K562 (cell line): ENCODE results near the gene CFAP221. TPM values are rescaled to one million over a fixed set of nuclear protein-coding genes. Genes with fewer than 3 reads are reported as not detected.

Source experiments
- CGGBP1 ChIP-seq: fragments of 250-450 bp; sonication (Bioruptor Pico); IDR thresholded peaks from 2 replicates; pipeline ENCODE4 v1.9.0; 2021; ENCODE audit warnings: mild to moderate bottlenecking
- ESRRB ChIP-seq: fragments of 250-450 bp; sonication (Bioruptor Pico); IDR thresholded peaks from 2 replicates; pipeline ENCODE4 v1.5.0; 2020; ENCODE audit warnings: mild to moderate bottlenecking, moderate library complexity, borderline replicate concordance
- JUN ChIP-seq, 2 experiments: sonication (generic) in 1 of 2; formaldehyde crosslinking in 1 of 2; IDR thresholded peaks; 2 replicates each; pipeline versions ENCODE4 v1.6.1 to v1.8.0; 2012 to 2022; ENCODE audit warnings: borderline replicate concordance in 2 of 2, mild to moderate bottlenecking in 2 of 2, improper control_type of control experiment in 1 of 2, low read depth in 1 of 2, low read length in 1 of 2, missing genetic modification reagents in 1 of 2
- KAT2B ChIP-seq: IDR thresholded peaks from one replicate; pipeline ENCODE4 v1.6.1; 2012; ENCODE audit warnings: low read depth, mild to moderate bottlenecking, control low read depth, inconsistent platforms, low read length, moderate library complexity
- KAT7 ChIP-seq: sonication (generic); formaldehyde crosslinking; IDR thresholded peaks from 2 replicates; pipeline ENCODE4 v1.8.0; 2022; ENCODE audit warnings: missing genetic modification reagents, mild to moderate bottlenecking, borderline replicate concordance
- KHSRP ChIP-seq: fragments of 450-650 bp; IDR thresholded peaks from 2 replicates; pipeline ENCODE4 v1.6.1; 2017
- LCOR ChIP-seq: sonication (generic); formaldehyde crosslinking; IDR thresholded peaks from 2 replicates; pipeline ENCODE4 v1.8.0; 2022; ENCODE audit warnings: mild to moderate bottlenecking, missing genetic modification reagents
- LEF1 ChIP-seq: fragments of 450-650 bp; IDR thresholded peaks from 2 replicates; pipeline ENCODE4 v1.6.1; 2016; ENCODE audit warnings: mild to moderate bottlenecking
- MNT ChIP-seq, 2 experiments: fragments of 450-650 bp; conservative IDR thresholded peaks; 2 replicates each; pipeline ENCODE4 v1.6.1; 2017; ENCODE audit warnings: mild to moderate bottlenecking in 2 of 2, moderate library complexity in 2 of 2
- POLR2B ChIP-seq: fragments of 450-650 bp; IDR thresholded peaks from 2 replicates; pipeline ENCODE4 v1.6.1; 2018; ENCODE audit warnings: low read depth; ENCODE audit not compliant: partially characterized antibody
- PTTG1 ChIP-seq: fragments of 450-650 bp; IDR thresholded peaks from 2 replicates; pipeline ENCODE4 v1.6.1; 2016; ENCODE audit warnings: low read depth, mild to moderate bottlenecking, missing genetic modification characterization, missing compliant biosample characterization
- RBM39 ChIP-seq: fragments of 200-400 bp; formaldehyde crosslinking; optimal IDR thresholded peaks from 2 replicates; pipeline ENCODE3; 2018; ENCODE audit warnings: low read depth, low read length
- SIN3B ChIP-seq: fragments of 450-650 bp; IDR thresholded peaks from 2 replicates; pipeline ENCODE4 v1.6.1; 2017; ENCODE audit warnings: low read depth, mild to moderate bottlenecking, moderate library complexity
- SREBF1 ChIP-seq: fragments of 150-350 bp; IDR thresholded peaks from 2 replicates; pipeline ENCODE4 v1.6.1; 2014; ENCODE audit warnings: antibody characterized with exemption, low read depth, low read length, borderline replicate concordance
- TEAD4 ChIP-seq, 2 experiments: sonication (generic) in 1 of 2; formaldehyde crosslinking in 1 of 2; IDR thresholded peaks; 2 replicates each; pipeline versions ENCODE4 v1.6.1 to v1.8.0; 2012 to 2022; ENCODE audit warnings: borderline replicate concordance in 1 of 2, inconsistent platforms in 1 of 2, low read length in 1 of 2, mild to moderate bottlenecking in 1 of 2, missing genetic modification reagents in 1 of 2
- WHSC1 ChIP-seq: IDR thresholded peaks from one replicate; pipeline ENCODE4 v1.6.1; 2012; ENCODE audit warnings: low read length, control low read depth, inconsistent platforms
- ZBTB7A ChIP-seq: IDR thresholded peaks from 2 replicates; pipeline ENCODE4 v1.6.1; 2011; ENCODE audit warnings: low read depth, mild to moderate bottlenecking, low read length, moderate library complexity, borderline replicate concordance; ENCODE audit not compliant: control insufficient read depth
- ZKSCAN8 ChIP-seq: fragments of 200-800 bp; sonication (Bioruptor generic); IDR thresholded peaks from 2 replicates; pipeline ENCODE4 v1.6.1; 2016; ENCODE audit warnings: missing genetic modification characterization, missing compliant biosample characterization
- ZNF24 ChIP-seq: fragments of 450-650 bp; IDR thresholded peaks from 2 replicates; pipeline ENCODE4 v1.6.1; 2016
- ZNF324 ChIP-seq: fragments of 250-450 bp; sonication (Bioruptor Pico); IDR thresholded peaks from 2 replicates; pipeline ENCODE4 v1.4.0; 2020; ENCODE audit warnings: mild to moderate bottlenecking
- ZNF354B ChIP-seq: fragments of 250-450 bp; sonication (Bioruptor Pico); IDR thresholded peaks from 2 replicates; pipeline ENCODE4 v1.4.0; 2020
- ZNF584 ChIP-seq: fragments of 200-800 bp; sonication (Bioruptor generic); IDR thresholded peaks from 2 replicates; pipeline ENCODE4 v1.6.1; 2016; ENCODE audit warnings: low read depth, mild to moderate bottlenecking, missing genetic modification characterization, missing compliant biosample characterization
- polyA plus RNA-seq, 8 experiments: library from polyadenylated mRNA; depleted of rRNA in 4 of 8; stranded (reverse) in 5 of 8; unstranded in 3 of 8; fragments of >200 nt; fragmentation: Nextera tagmentation in 2 of 8; fragmentation: Illumina TruSeq in 1 of 8; extraction: Ambion mirVana in 2 of 8; extraction: Trizol in 1 of 8; gene quantifications; 2 replicates each; pipeline versions ENCODE4 v1.2.1 to v1.2.3, GENCODE V29; 2011 to 2014; ENCODE audit warnings: inconsistent platforms in 1 of 8, missing spikeins in 1 of 8
- total RNA-seq, 7 experiments: library from RNA; depleted of rRNA in 6 of 7; stranded (reverse); fragments of >200 nt in 6 of 7; fragmentation: Illumina TruSeq in 2 of 7; extraction: Trizol in 2 of 7; gene quantifications; 2 replicates each; pipeline versions ENCODE4 v1.2.1 to v1.2.3, GENCODE V29; 2011 to 2021; ENCODE audit warnings: low replicate concordance in 1 of 7

CFAP221 gene
- total and polyA plus RNA-seq, 9 of the 15 experiments (the other 6 are each of a cell fraction or from before 2014, with no cell fraction given) = 0.09 to 1.4 (median 0.65) TPM

- TF ChIP-seq ZBTB7A (no peak), ZNF24 (no peak), CGGBP1 (CRISPR knock-in tag) (no peak), ZNF584 (CRISPR knock-in tag) (no peak), KAT7 (CRISPR knock-in tag) (no peak), JUN (IDR thresholded peaks at IDR 0.05; ENCODE audit: borderline replicate concordance, low read depth, low read length) (no peak), JUN (CRISPR knock-in tag; IDR thresholded peaks at IDR 0.05; ENCODE audit: borderline replicate concordance) (no peak), KHSRP (no peak), LEF1 (0 out of 2 replicates have a peak, but pooled peaks have one; percentile 45), SREBF1 (no peak), ZNF354B (CRISPR knock-in tag) (no peak), ESRRB (CRISPR knock-in tag) (no peak), PTTG1 (tag) (no peak), WHSC1 (no peak), TEAD4 (IDR thresholded peaks at IDR 0.05; ENCODE audit: low read length) (peak; percentile 46; the same call in 1 of the 2 replicates), TEAD4 (CRISPR knock-in tag; IDR thresholded peaks at IDR 0.05; ENCODE audit: borderline replicate concordance) (no peak), ZNF324 (CRISPR knock-in tag) (no peak), RBM39 (no peak), POLR2B (no peak), MNT (conservative IDR thresholded peaks at IDR 0.05) (0 out of 4 replicates have a peak, but pooled peaks have one; percentile 25), SIN3B (no peak), KAT2B (no peak), ZKSCAN8 (CRISPR knock-in tag) (no peak), LCOR (CRISPR knock-in tag) (no peak)
- TF ChIP-seq, all 486 proteins: peak for 19
Observed at GRCh38 chr2:119546447-119546767, 2.2 kb downstream of the CFAP221 start (continued).
